NCI-H1694 treated with DMSO at 0.1 percent for 48 hours (cell line): Measurements from ENCODE around the gene EHBP1.

Experiments
- DNase-seq: peaks from one replicate; lab custom pipeline; 2025; lab: John Stamatoyannopoulos, UW

Gene EHBP1

GRCh38 chr2:62964050-62964449 is 258.5 kb downstream of the EHBP1 start:
- no peak for DNase-seq

GRCh38 chr2:62964671-62965070 is 259.2 kb downstream of the EHBP1 start:
- DNase-seq, result no peak

DNA sequence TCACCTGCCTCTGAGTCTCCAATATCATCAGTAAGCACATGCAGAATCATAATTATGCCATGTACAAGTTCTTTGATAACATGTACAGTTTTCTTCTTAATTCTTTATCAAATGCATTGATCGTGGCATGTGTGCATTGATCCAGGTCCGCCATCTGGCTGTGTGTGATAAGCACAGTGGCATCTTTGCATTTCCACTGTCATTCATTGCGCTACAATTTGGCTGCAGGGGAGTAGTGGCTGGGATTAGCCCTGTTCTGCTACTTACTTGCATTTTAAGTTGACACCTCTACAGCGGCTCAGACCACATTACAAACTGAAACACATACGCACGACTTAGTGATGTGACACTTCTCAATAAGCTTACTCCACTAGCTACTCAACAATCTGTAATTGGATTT is 261.5 kb downstream of the EHBP1 start:
- no peak for DNase-seq

- no peak for DNase-seq
Measured at GRCh38 chr2:62968168-62968567, 262.7 kb downstream of the EHBP1 start.

DNA sequence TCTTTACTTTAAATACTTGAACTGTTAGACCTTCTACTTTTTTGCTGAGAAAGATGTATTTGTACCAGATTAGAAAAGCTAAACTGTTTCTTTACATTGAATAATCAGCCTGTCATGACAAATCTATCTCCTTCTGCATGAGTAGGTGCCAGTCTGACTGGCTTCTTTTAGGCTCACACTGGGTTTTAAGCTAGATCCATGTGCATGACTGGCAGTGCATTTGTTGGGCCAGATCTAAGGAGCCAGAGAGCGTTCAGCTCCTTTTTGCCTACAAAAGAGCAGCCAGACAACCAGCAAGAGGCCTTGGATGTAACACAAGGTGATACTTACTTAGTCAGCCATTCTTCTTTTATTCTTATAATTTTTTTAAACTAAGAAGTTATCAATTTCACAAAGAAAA is 263.2 kb downstream of the EHBP1 start:
- DNase-seq, result no peak

GRCh38 chr2:62971936-62972335 is 266.4 kb downstream of the EHBP1 start:
- no peak for DNase-seq

GRCh38 chr2:62972601-62973000 is 267.1 kb downstream of the EHBP1 start:
- no peak for DNase-seq

DNA sequence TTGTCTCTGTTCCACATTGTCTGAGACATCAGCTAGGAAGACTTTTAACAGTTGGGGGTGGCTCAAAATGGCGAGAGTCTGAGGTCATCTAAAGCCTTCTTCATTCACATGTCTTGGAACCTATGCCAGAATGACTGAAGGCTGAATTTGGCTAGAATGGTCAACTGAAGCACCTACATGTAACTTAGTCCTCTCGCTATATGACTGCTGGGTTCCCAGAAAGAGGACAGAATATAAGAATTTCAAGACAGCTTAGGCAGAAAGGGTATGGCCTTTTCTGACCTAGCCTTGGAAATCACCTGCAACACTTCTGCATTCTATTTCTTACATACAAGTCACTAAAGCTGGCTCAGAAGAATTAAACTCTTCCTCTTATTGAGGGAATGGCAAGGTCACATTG is 269.5 kb downstream of the EHBP1 start:
- no peak for DNase-seq

DNA sequence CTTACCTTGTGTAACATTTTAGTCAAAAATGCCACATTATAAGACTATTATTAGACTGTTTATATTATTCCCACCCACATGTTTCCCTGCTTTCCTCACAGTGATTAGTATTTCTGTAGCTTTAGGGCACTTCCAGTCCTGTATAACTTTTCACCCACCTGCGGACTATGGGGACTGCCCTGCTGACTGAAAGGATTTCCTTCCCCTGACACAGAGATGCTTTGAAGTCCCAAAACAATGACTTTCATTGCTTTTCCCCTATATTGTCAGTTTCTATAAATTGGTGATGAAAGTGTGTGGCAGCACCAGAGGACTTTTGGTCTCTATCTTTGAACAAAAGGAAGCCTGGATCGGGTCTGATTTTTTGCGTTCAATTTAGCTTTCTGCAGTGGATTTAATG is 286.1 kb downstream of the EHBP1 start:
- DNase-seq, result no peak

DNA sequence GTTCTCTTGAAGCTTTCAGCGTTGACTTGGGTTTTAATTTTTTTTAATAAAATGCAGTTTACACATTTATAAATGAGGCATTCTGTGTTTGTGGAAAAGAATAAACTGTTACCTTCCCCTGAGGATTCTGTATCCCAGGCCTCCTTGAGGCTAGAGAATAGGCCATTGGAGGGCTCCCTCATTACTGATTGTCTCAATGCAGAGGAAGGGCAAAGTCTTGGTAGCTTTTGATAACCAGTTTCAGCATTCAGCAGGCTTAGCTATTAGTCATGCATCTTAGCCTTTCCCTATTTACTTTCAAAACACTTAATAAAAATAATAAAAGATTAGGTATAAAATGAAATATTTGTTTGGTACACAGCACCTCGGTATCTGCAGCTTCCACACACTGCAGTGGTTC is 287.0 kb downstream of the EHBP1 start:
- DNase-seq, result no peak

DNA sequence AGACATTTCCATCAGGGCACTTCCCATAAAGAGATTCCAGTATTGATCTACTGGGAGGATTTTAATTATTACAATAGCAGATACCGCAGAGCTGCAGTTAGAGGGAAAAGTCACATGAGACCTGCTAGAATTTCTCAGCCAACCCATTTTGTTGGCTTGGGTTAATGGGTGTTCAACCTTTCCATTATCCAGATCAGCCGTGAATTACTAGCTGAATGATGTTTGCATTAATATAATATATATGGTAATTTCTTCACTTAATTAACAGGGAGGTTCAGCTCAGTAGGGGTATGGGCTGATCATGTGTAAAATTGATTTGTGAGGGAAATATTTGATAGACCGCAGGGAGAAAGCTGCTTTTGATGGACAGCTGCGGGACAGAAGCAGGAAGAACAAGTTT is 288.7 kb downstream of the EHBP1 start:
- no peak for DNase-seq

GRCh38 chr2:62996534-62997186 is 291.1 kb downstream of the EHBP1 start:
- DNase-seq, result no peak

DNA sequence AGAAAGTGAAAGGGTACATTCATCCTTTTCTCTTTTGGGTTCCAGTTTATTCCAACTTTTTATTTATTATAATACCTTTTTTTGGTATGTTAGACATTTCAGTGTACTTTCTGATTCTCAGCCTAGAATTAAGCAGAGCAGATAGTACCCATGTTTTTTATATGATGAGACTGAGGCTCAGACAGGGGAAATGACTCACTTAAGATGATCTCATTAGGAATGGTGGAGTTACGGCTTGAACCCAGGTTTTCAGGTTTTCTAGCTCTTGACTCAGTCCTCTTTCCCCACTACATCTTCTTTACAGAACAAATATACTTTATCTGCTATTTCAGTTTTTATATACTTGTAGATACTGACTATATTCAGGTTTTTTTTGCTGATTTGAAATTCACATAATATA is 293.4 kb downstream of the EHBP1 start:
- DNase-seq, result no peak

GRCh38 chr2:62999905-63000304 is 294.4 kb downstream of the EHBP1 start:
- DNase-seq, result no peak

GRCh38 chr2:63000801-63001200 is 295.3 kb downstream of the EHBP1 start:
- no peak for DNase-seq

DNA sequence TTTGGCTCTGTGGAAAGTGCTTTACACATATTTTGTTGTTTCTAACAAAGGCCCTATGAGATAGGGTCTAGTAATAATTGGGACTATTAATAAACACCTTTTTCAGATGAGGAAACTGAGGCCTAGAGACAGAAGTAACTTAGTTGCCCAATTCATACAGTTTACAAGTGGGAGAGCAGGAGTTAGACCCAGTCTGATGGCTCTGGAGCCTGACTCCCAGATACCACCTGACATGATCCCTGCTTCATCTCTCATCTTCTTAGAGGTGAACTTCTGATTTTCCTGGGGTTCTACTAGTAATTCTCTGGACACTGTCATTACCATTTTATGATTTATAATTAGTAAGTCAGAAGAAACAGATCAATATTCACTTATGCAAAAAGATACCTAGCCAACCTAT is 296.1 kb downstream of the EHBP1 start:
- no peak for DNase-seq

DNA sequence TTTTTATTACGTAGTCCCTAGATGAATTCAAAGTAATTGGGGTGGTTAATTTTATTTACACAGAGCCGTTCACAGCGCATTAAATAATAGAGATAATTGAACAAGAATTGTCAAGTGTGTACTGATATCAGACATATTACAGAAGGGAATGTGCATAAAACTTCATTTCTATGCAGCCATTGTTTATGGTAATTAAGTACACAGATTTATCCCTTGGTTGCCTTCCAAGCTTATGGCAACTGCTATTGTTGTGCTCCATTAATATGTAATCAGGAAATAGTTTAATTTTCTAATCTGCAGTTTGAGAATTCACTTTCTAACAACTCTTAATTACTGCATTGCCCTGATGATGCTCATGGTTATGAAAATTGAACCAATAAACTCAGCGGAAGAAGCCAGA is 297.8 kb downstream of the EHBP1 start:
- no peak for DNase-seq

GRCh38 chr2:63007813-63008458 is 302.4 kb downstream of the EHBP1 start:
- no peak for DNase-seq

DNA sequence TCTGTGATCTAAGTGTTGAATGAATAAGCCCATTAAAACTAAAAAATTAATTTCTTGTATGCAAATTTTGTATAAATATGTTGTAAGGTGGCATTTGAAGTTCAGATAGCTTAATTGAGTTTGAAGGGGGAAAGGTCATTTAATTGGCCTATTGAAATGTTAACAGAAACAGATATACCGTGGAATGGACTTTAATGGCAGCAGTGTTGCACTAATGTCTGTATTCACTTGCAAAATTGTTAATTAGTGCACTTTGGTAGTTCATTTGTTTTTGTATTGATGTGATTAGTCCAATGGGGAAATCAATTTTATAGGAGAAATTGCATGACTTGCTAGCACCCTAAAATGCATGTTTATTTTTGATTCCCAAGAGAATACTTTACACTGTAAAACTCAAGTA is 303.3 kb downstream of the EHBP1 start:
- DNase-seq, result no peak

DNA sequence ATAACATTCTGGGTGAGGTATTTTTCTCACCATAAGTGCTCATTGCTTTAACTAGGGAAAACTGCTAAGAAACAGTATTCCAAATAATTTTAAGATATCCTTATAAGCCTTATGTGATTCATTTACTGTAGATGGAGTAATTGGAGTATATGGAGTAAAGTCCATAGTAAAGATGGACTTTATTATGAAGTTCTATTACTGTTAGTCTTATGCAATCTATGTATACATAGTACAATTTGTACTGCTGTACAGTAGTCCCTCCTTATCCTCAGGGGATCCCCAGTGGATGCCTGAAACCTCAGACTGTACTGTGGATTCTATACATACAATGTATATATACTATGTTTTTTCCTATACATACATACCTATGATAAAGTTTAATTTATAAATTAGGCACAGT is 304.0 kb downstream of the EHBP1 start:
- no peak for DNase-seq

- DNase-seq, result no peak
Measured at GRCh38 chr2:63012541-63012940, 307.0 kb downstream of the EHBP1 start.

GRCh38 chr2:63013438-63013837 is 307.9 kb downstream of the EHBP1 start:
- no peak for DNase-seq

DNA sequence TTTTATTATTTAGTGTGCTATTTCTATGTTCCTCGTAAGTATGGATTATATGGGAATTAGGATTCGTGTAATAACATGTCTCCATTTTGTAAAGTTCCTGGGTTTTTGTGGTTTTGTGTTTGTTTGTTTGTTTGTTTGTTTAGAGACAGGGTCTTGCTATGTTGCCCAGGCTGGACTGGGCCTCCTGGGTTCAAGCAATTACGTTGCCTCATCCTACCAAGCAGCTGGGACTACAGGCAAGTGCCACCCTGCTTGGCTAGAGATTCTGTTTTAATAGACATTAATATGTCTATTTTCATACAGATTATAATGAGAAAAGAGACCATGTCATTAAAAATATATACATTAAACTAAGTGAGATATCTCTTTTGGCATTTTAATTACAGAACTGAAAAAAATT is 309.9 kb downstream of the EHBP1 start:
- no peak for DNase-seq

- DNase-seq, result no peak
Measured at GRCh38 chr2:63018439-63018838, 312.9 kb downstream of the EHBP1 start.
